Measurements from ENCODE around the gene TXNL1. TPM values are rescaled to one million over a fixed set of nuclear protein-coding genes. Genes with fewer than 3 reads are reported as not detected.

TXNL1 gene
- total RNA-seq = 56.6 and 61.2 TPM in 2 replicates

- intact Hi-C loops (cut with micrococcal nuclease) = loop anchor here (1.0 to 5.0 kb wide), 6 partner anchors 13 to 1050 kb away; partner anchors contain the start of genes FECH, NARS1, TCF4 and WDR7
Measured at GRCh38 chr18:56638232-56639103, at the start of gene TXNL1. TXNL1 (minus strand) TSS chr18:56638592; CDS start chr18:56638440, 152 bp downstream.

GRCh38 chr18:56684277-56684676 is 45.9 kb upstream of the TXNL1 start:
- intact Hi-C loops (cut with micrococcal nuclease) = no loop called here

GRCh38 chr18:56678836-56679565 is 40.6 kb upstream of the TXNL1 start:
- intact Hi-C loops (cut with micrococcal nuclease) = no loop called here

- intact Hi-C loops (cut with micrococcal nuclease) = no loop called here
Measured at GRCh38 chr18:56676639-56677038, 38.2 kb upstream of the TXNL1 start.

- intact Hi-C loops (cut with micrococcal nuclease) = no loop called here
Measured at GRCh38 chr18:56672981-56673380, 34.6 kb upstream of the TXNL1 start.

GRCh38 chr18:56672391-56672790 is 34.0 kb upstream of the TXNL1 start:
- intact Hi-C loops (cut with micrococcal nuclease) = no loop called here

- intact Hi-C loops (cut with micrococcal nuclease) = no loop called here
Measured at GRCh38 chr18:56662902-56663301, 24.5 kb upstream of the TXNL1 start.

GRCh38 chr18:56662502-56662901 is 24.1 kb upstream of the TXNL1 start:
- intact Hi-C loops (cut with micrococcal nuclease) = no loop called here

- intact Hi-C loops (cut with micrococcal nuclease) = no loop called here
Measured at GRCh38 chr18:56662063-56662408, 23.6 kb upstream of the TXNL1 start.

- intact Hi-C loops (cut with micrococcal nuclease) = no loop called here
Measured at GRCh38 chr18:56661360-56662062, 23.1 kb upstream of the TXNL1 start.

- intact Hi-C loops (cut with micrococcal nuclease) = no loop called here
Measured at GRCh38 chr18:56660655-56661054, 22.3 kb upstream of the TXNL1 start.

- intact Hi-C loops (cut with micrococcal nuclease) = no loop called here
Measured at GRCh38 chr18:56659111-56659510, 20.7 kb upstream of the TXNL1 start.

GRCh38 chr18:56658261-56658660 is 19.9 kb upstream of the TXNL1 start:
- intact Hi-C loops (cut with micrococcal nuclease) = no loop called here

GRCh38 chr18:56654280-56654679 is 15.9 kb upstream of the TXNL1 start:
- intact Hi-C loops (cut with micrococcal nuclease) = loop anchor here (5.0 kb wide), 2 partner anchors 933 to 1178 kb away; partner anchors contain the start of gene FECH

GRCh38 chr18:56652802-56653201 is 14.4 kb upstream of the TXNL1 start:
- intact Hi-C loops (cut with micrococcal nuclease) = loop anchor here (5.0 kb wide), 2 partner anchors 934 to 1179 kb away; partner anchors contain the start of gene FECH

GRCh38 chr18:56651771-56652092 is 13.3 kb upstream of the TXNL1 start:
- intact Hi-C loops (cut with micrococcal nuclease) = loop anchor here (1.0 to 5.0 kb wide), 7 partner anchors 13 to 1181 kb away; partner anchors contain the start of genes FECH, NARS1 and TXNL1

- intact Hi-C loops (cut with micrococcal nuclease) = loop anchor here (1.0 to 5.0 kb wide), 7 partner anchors 13 to 1181 kb away; partner anchors contain the start of genes FECH, NARS1 and TXNL1
Measured at GRCh38 chr18:56650944-56651770, 12.8 kb upstream of the TXNL1 start, which contains the start of gene WDR7. WDR7 (plus strand) TSS chr18:56651359; CDS start chr18:56672516, 21,157 bp downstream.

- intact Hi-C loops (cut with micrococcal nuclease) = loop anchor here (5.0 kb wide), 2 partner anchors 937 to 1182 kb away; partner anchors contain the start of gene FECH
Measured at GRCh38 chr18:56649996-56650395, 11.6 kb upstream of the TXNL1 start.

- intact Hi-C loops (cut with micrococcal nuclease) = no loop called here
Measured at GRCh38 chr18:56647951-56648893, 9.8 kb upstream of the TXNL1 start.
